HepG2 (cell line): Measurements from ENCODE around the gene NOM1. TPM values are rescaled to one million over a fixed set of nuclear protein-coding genes. Genes with fewer than 3 reads are reported as not detected.

Source experiments
- ATF4 ChIP-seq, 2 experiments: fragments of 450-650 bp in 1 of 2; sonication (generic) in 1 of 2; formaldehyde crosslinking; IDR thresholded peaks; 2 replicates each; pipeline versions ENCODE4 v1.5.0 to v1.8.0; 2020 to 2022; ENCODE audit warnings: mild to moderate bottlenecking in 1 of 2, missing genetic modification reagents in 1 of 2
- CENPX ChIP-seq: sonication (generic); formaldehyde crosslinking; IDR thresholded peaks from 2 replicates; pipeline ENCODE4 v1.9.0; 2021; ENCODE audit warnings: mild to moderate bottlenecking, missing genetic modification reagents, moderate library complexity
- ELF1 ChIP-seq: sonication (generic); formaldehyde crosslinking; IDR thresholded peaks from 2 replicates; pipeline ENCODE4 v1.4.0; 2020; ENCODE audit warnings: missing genetic modification reagents
- EP300 ChIP-seq, 3 experiments: sonication (generic) in 1 of 3; formaldehyde crosslinking in 1 of 3; IDR thresholded peaks; 2 replicates each; pipeline versions ENCODE4 v1.5.1 to v1.6.1; 2011 to 2020; ENCODE audit warnings: low read depth in 2 of 3, low read length in 2 of 3, borderline replicate concordance in 1 of 3, improper control_type of control experiment in 1 of 3, mild to moderate bottlenecking in 1 of 3, missing genetic modification reagents in 1 of 3, moderate library complexity in 1 of 3
- GABPA ChIP-seq, 2 experiments: IDR thresholded peaks; 2 replicates each; pipeline ENCODE4 v1.6.1; 2011 to 2016; ENCODE audit warnings: low read depth in 2 of 2, low read length in 1 of 2, missing biosample characterization in 1 of 2, missing genetic modification characterization in 1 of 2
- HCFC1 ChIP-seq: fragments of 150-350 bp; IDR thresholded peaks from 2 replicates; pipeline ENCODE4 v1.6.1; 2014; ENCODE audit warnings: low read depth, low read length
- HOXD1 ChIP-seq: sonication (generic); formaldehyde crosslinking; IDR thresholded peaks from 2 replicates; pipeline ENCODE4 v1.5.0; 2020; ENCODE audit warnings: missing genetic modification reagents
- MEIS2 ChIP-seq: sonication (generic); formaldehyde crosslinking; IDR thresholded peaks from 2 replicates; pipeline ENCODE4 v1.9.0; 2021; ENCODE audit warnings: mild to moderate bottlenecking, missing genetic modification reagents
- PAXIP1 ChIP-seq: sonication (generic); formaldehyde crosslinking; conservative IDR thresholded peaks from 2 replicates; pipeline ENCODE4 v1.4.0; 2020; ENCODE audit warnings: mild to moderate bottlenecking, missing genetic modification reagents, moderate library complexity
- PHB2 ChIP-seq: fragments of 450-650 bp; IDR thresholded peaks from 2 replicates; pipeline ENCODE4 v1.6.1; 2018; ENCODE audit not compliant: partially characterized antibody
- PHF21A ChIP-seq: sonication (generic); formaldehyde crosslinking; IDR thresholded peaks from 2 replicates; pipeline ENCODE4 v1.5.0; 2020; ENCODE audit warnings: mild to moderate bottlenecking, missing genetic modification reagents
- RXRB ChIP-seq: IDR thresholded peaks from 2 replicates; pipeline ENCODE4 v1.6.1; 2016; ENCODE audit warnings: borderline replicate concordance, missing genetic modification reagents, missing compliant biosample characterization
- SKI ChIP-seq: fragments of 450-650 bp; IDR thresholded peaks from one replicate; pipeline ENCODE4 v1.6.1; 2018; ENCODE audit warnings: mild to moderate bottlenecking; ENCODE audit not compliant: partially characterized antibody
- SOX6 ChIP-seq, 2 experiments: fragments of 450-650 bp in 1 of 2; sonication (generic) in 1 of 2; formaldehyde crosslinking in 1 of 2; IDR thresholded peaks; 2 replicates each; pipeline versions ENCODE4 v1.4.0 to v1.6.1; 2017 to 2020; ENCODE audit warnings: antibody characterized with exemption in 1 of 2, mild to moderate bottlenecking in 1 of 2, missing genetic modification reagents in 1 of 2
- THAP11 ChIP-seq: IDR thresholded peaks from 2 replicates; pipeline ENCODE4 v1.6.1; 2016; ENCODE audit warnings: missing biosample characterization, missing genetic modification reagents
- ZNF230 ChIP-seq: sonication (generic); formaldehyde crosslinking; IDR thresholded peaks from 2 replicates; pipeline ENCODE4 v1.4.0; 2020; ENCODE audit warnings: mild to moderate bottlenecking, missing genetic modification reagents
- ZNF253 ChIP-seq: sonication (generic); formaldehyde crosslinking; IDR thresholded peaks from 2 replicates; pipeline ENCODE4 v1.8.0; 2022; ENCODE audit warnings: mild to moderate bottlenecking, missing genetic modification reagents, borderline replicate concordance
- ZNF317 ChIP-seq: sonication (generic); formaldehyde crosslinking; IDR thresholded peaks from 2 replicates; pipeline ENCODE4 v1.5.0; 2020; ENCODE audit warnings: mild to moderate bottlenecking, missing genetic modification reagents
- ZNF326 ChIP-seq: sonication (generic); formaldehyde crosslinking; IDR thresholded peaks from 2 replicates; pipeline ENCODE4 v1.4.0; 2020; ENCODE audit warnings: missing genetic modification reagents, borderline replicate concordance
- ZNF362 ChIP-seq: sonication (generic); formaldehyde crosslinking; IDR thresholded peaks from 2 replicates; pipeline ENCODE4 v1.4.0; 2020; ENCODE audit warnings: missing genetic modification reagents, mild to moderate bottlenecking, borderline replicate concordance
- ZSCAN9 ChIP-seq: IDR thresholded peaks from 2 replicates; pipeline ENCODE4 v1.6.1; 2016; ENCODE audit warnings: borderline replicate concordance
- polyA plus RNA-seq, 8 experiments: library from polyadenylated mRNA; depleted of rRNA in 3 of 8; stranded (reverse) in 7 of 8; unstranded in 1 of 8; fragments of >200 nt; fragmentation: Illumina TruSeq in 4 of 8; extraction: Trizol in 4 of 8; gene quantifications; 2 replicates each; pipeline versions ENCODE4 v1.2.1 to v1.2.3, GENCODE V29; 2011 to 2016; ENCODE audit warnings: low read depth in 4 of 8, missing spikeins in 1 of 8, mixed read lengths in 1 of 8; ENCODE audit not compliant: insufficient read depth in 1 of 8
- total RNA-seq, 5 experiments: library from RNA; depleted of rRNA; stranded (reverse); fragments of >200 nt; fragmentation: Illumina TruSeq; extraction: Trizol; gene quantifications; 2 replicates each; pipeline ENCODE4 v1.2.3, GENCODE V29; 2016; ENCODE audit warnings: low read depth in 1 of 5

Gene NOM1
- total and polyA plus RNA-seq, 2 of the 13 experiments (the other 11 are each of a cell fraction or from before 2014, with no cell fraction given), result 14.2 to 26.2 TPM

DNA sequence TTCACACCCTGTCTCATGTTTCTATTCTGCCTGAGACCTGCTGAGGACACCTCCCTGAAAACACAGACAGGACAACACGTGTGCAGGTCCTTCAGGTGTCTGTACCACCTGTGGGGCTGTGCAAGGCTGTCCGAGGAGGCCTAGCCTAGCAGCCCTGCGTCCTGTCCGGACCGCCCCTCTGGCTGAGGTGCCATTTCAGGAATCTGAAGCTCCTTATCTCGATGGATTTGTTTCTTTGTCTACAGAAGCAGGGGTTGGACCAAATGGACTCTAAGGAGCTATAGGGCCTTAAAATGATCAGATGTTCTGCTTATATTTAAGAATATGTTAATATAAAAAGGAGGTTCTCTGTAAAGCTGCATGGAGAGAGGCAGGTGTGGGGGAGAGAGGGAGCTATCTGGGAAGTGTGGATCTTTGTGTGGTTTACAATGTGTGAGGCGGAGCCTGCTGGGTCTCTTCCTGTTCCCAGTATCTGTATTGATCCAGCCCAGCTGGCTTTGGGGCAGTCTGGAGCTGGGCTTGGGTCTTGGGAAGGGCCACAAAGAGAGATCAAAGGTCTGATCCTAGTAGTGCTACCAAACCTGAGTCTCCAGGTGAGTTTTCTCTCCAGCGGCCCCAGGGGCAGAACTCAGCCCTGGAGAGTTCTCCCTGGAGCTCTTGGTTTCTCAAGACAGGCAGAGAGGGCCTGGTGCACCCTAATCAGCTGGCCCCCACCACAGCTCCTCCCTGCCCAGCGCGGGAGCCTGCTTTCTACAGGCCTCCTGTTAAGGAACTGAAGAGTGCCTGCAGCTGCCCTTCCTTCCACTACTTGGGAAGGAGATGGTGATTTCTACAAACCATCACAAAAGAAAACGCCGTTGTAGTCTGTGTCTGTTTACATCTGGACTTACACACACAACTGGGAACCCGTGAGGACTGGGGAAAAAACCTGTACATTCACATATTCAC is 64.4 kb downstream of the NOM1 start (continued):
- TF ChIP-seq ZNF326 (CRISPR knock-in tag), result no peak
- TF ChIP-seq GABPA (IDR thresholded peaks at IDR 0.05; ENCODE audit: low read depth, low read length), result no peak
- peak; percentile 34; the same call in 1 of the 2 replicates for TF ChIP-seq GABPA (CRISPR knock-in tag; IDR thresholded peaks at IDR 0.05; ENCODE audit: low read depth)
- no peak for TF ChIP-seq EP300 (IDR thresholded peaks at IDR 0.05; ENCODE audit: low read depth in 2 of 2, low read length in 2 of 2)
- no peak for TF ChIP-seq EP300 (CRISPR knock-in tag; IDR thresholded peaks at IDR 0.05; ENCODE audit: borderline replicate concordance)
- no peak for TF ChIP-seq HCFC1
- peak; percentile 38; the same call in 1 of the 2 replicates for TF ChIP-seq PAXIP1 (CRISPR knock-in tag)
- TF ChIP-seq ZNF230 (CRISPR knock-in tag), result no peak
- peak; percentile 21; the same call in 1 of the 2 replicates for TF ChIP-seq ELF1 (CRISPR knock-in tag)
- no peak for TF ChIP-seq ZSCAN9 (CRISPR knock-in tag)
- TF ChIP-seq SKI, result no peak
- TF ChIP-seq HOXD1 (CRISPR knock-in tag), result no peak
- no peak for TF ChIP-seq PHB2
- no peak for TF ChIP-seq THAP11 (CRISPR knock-in tag)
- TF ChIP-seq SOX6 (IDR thresholded peaks at IDR 0.05), result no peak
- TF ChIP-seq SOX6 (CRISPR knock-in tag; IDR thresholded peaks at IDR 0.05), result peak; percentile 66
- TF ChIP-seq RXRB (CRISPR knock-in tag), result no peak
- TF ChIP-seq ZNF362 (CRISPR knock-in tag), result no peak
- no peak for TF ChIP-seq ZNF253 (CRISPR knock-in tag)
- TF ChIP-seq PHF21A (CRISPR knock-in tag), result peak; percentile 46; the same call in 1 of the 2 replicates
- TF ChIP-seq ATF4 (CRISPR knock-in tag; IDR thresholded peaks at IDR 0.05), result no peak
- TF ChIP-seq CENPX (CRISPR knock-in tag), result no peak
- TF ChIP-seq ZNF317 (CRISPR knock-in tag), result no peak
- no peak for TF ChIP-seq MEIS2 (CRISPR knock-in tag)
